ENCODE data around the gene MAB21L3. TPM values are rescaled to one million over a fixed set of nuclear protein-coding genes. Genes with fewer than 3 reads are reported as not detected.
"Not testable (repeated sequence)": the region's sequence is repeated elsewhere in the genome, so short reads cannot be mapped to it uniquely, and the experiment has no call there.

The MAB21L3 gene
- total and polyA plus RNA-seq, 5 donors, result 0.06 TPM; not detected in 4

- Histone ChIP-seq H3K4me1 (ENCODE audit: control insufficient read depth, insufficient read depth, low read length) (no peaks in the 10 kb centered on the region), H3K27me3 (ENCODE audit: control insufficient read depth, insufficient read depth) (no peaks in the 10 kb centered on the region), H3K27ac (ENCODE audit: low read length) (no peak overlapping the region), H3K4me3 (ENCODE audit: low read length) (no peak overlapping the region), H3K9me3 (ENCODE audit: control insufficient read depth, low read length) (no peaks in the 10 kb centered on the region)
- DNase-seq (no peak), ATAC-seq (no peak)
- intact Hi-C loops (cut with DNase I), result loop anchor here in 3 of 4 donors (5.0 kb wide), 2 partner anchors 348 to 358 kb away; no protein-coding TSS in a partner anchor
- WGBS, result 86% methylated on average over 6 of the region's 6 CpGs
These were observed 28.5 kb downstream of the MAB21L3 start for GRCh38 chr1:116139592-116140134.

- Histone ChIP-seq H3K4me3 (ENCODE audit: low read length) (no peak overlapping the region), H3K27me3 (ENCODE audit: control insufficient read depth, insufficient read depth) (no peaks in the 10 kb centered on the region), H3K27ac (ENCODE audit: low read length) (no peak overlapping the region), H3K4me1 (ENCODE audit: control insufficient read depth, insufficient read depth, low read length) (no peaks in the 10 kb centered on the region), H3K9me3 (ENCODE audit: control insufficient read depth, low read length) (no peaks in the 10 kb centered on the region)
- 69% methylated on average over 1 of the region's 1 CpG for WGBS
- intact Hi-C loops (cut with DNase I), result loop anchor here in 3 of 4 donors (5.0 kb wide), 2 partner anchors 343 to 353 kb away; no protein-coding TSS in a partner anchor
- DNase-seq (no peak), ATAC-seq (no peak)
These were observed 33.0 kb downstream of the MAB21L3 start for GRCh38 chr1:116144151-116144550.

- H3K27ac ChIP-seq (ENCODE audit: low read length); H3K27me3 ChIP-seq (ENCODE audit: control insufficient read depth, insufficient read depth); H3K4me3 ChIP-seq (ENCODE audit: low read length); ATAC-seq; H3K4me1 ChIP-seq (ENCODE audit: control insufficient read depth, insufficient read depth, low read length); intact Hi-C loops (cut with DNase I); H3K9me3 ChIP-seq (ENCODE audit: control insufficient read depth, low read length): not testable (repeated sequence)
- peak in 1 of 3 donors; percentile 55 for DNase-seq
- WGBS, result 95% methylated on average over 37 of the region's 37 CpGs
These were observed 35.4 kb downstream of the MAB21L3 start for GRCh38 chr1:116146447-116147113.

- no peak overlapping the region for H3K4me3 ChIP-seq (ENCODE audit: low read length)
- no peaks in the 10 kb centered on the region for H3K9me3 ChIP-seq (ENCODE audit: control insufficient read depth, low read length)
- no peak overlapping the region for H3K27ac ChIP-seq (ENCODE audit: low read length)
- peaks cover 5% of the 10 kb centered on the region for H3K4me1 ChIP-seq (ENCODE audit: control insufficient read depth, insufficient read depth, low read length)
- ATAC-seq (no peak), DNase-seq (no peak)
- no peaks in the 10 kb centered on the region for H3K27me3 ChIP-seq (ENCODE audit: control insufficient read depth, insufficient read depth)
- intact Hi-C loops (cut with DNase I), result no loop called here
- whole genome bisulfite sequencing, result 89% methylated on average over 3 of the region's 3 CpGs
These were observed 35.9 kb downstream of the MAB21L3 start for GRCh38 chr1:116147114-116147510.

- H3K9me3 ChIP-seq (ENCODE audit: control insufficient read depth, low read length), result no peaks in the 10 kb centered on the region
- no peak overlapping the region for H3K4me3 ChIP-seq (ENCODE audit: low read length)
- no peaks in the 10 kb centered on the region for H3K27me3 ChIP-seq (ENCODE audit: control insufficient read depth, insufficient read depth)
- WGBS, result 69% methylated on average over 4 of the region's 4 CpGs
- intact Hi-C loops (cut with DNase I), result no loop called here
- DNase-seq, result no peak
- no peak overlapping the region for H3K27ac ChIP-seq (ENCODE audit: low read length)
- H3K4me1 ChIP-seq (ENCODE audit: control insufficient read depth, insufficient read depth, low read length), result peaks cover 5% of the 10 kb centered on the region
- no peak for ATAC-seq
These were observed 36.8 kb downstream of the MAB21L3 start for GRCh38 chr1:116147972-116148371.

- DNase-seq (no peak), ATAC-seq (no peak)
- WGBS, result 84% methylated on average over 3 of the region's 3 CpGs
- Histone ChIP-seq H3K4me1 (ENCODE audit: control insufficient read depth, insufficient read depth, low read length) (peaks cover 5% of the 10 kb centered on the region), H3K9me3 (ENCODE audit: control insufficient read depth, low read length) (no peaks in the 10 kb centered on the region), H3K27ac (ENCODE audit: low read length) (no peak overlapping the region), H3K4me3 (ENCODE audit: low read length) (no peak overlapping the region), H3K27me3 (ENCODE audit: control insufficient read depth, insufficient read depth) (no peaks in the 10 kb centered on the region)
- intact Hi-C loops (cut with DNase I), result no loop called here
These were observed 37.8 kb downstream of the MAB21L3 start for GRCh38 chr1:116148967-116149366.

GRCh38 chr1:116150368-116150767 lies 39.2 kb downstream of the MAB21L3 start:
- ATAC-seq, result no peak
- DNase-seq, result no peak
- intact Hi-C loops (cut with DNase I), result loop anchor here (5.0 to 10.0 kb wide), 4 partner anchors 224 to 347 kb away; partner anchors contain the start of gene ATP1A1 (in 1 of the 4)
- no peak overlapping the region for H3K27ac ChIP-seq (ENCODE audit: low read length)
- H3K4me3 ChIP-seq (ENCODE audit: low read length), result no peak overlapping the region
- H3K4me1 ChIP-seq (ENCODE audit: control insufficient read depth, insufficient read depth, low read length), result peaks cover 5% of the 10 kb centered on the region
- H3K27me3 ChIP-seq (ENCODE audit: control insufficient read depth, insufficient read depth), result no peaks in the 10 kb centered on the region
- H3K9me3 ChIP-seq (ENCODE audit: control insufficient read depth, low read length), result no peaks in the 10 kb centered on the region
- WGBS, result 91% methylated on average over 4 of the region's 4 CpGs

- WGBS, result 8% methylated on average over 46 of the region's 46 CpGs
- Histone ChIP-seq H3K27me3 (ENCODE audit: control insufficient read depth, insufficient read depth) (no peaks in the 10 kb centered on the region), H3K27ac (ENCODE audit: low read length) (no peak overlapping the region), H3K9me3 (ENCODE audit: control insufficient read depth, low read length) (no peaks in the 10 kb centered on the region), H3K4me1 (ENCODE audit: control insufficient read depth, insufficient read depth, low read length) (peaks cover 5% of the 10 kb centered on the region), H3K4me3 (ENCODE audit: low read length) (peak overlapping the region; percentile 35)
- intact Hi-C loops (cut with DNase I), result loop anchor here (5.0 to 10.0 kb wide), 4 partner anchors 223 to 345 kb away; partner anchors contain the start of gene ATP1A1 (in 1 of the 4)
- peak; percentile 81 to 91 (median 91) for DNase-seq
- peak; percentile 96 to 98 for ATAC-seq
These were observed 40.8 kb downstream of the MAB21L3 start for GRCh38 chr1:116151739-116152576.

- ATAC-seq (no peak), DNase-seq (no peak)
- Histone ChIP-seq H3K4me3 (ENCODE audit: low read length) (peak overlapping the region; percentile 35), H3K27me3 (ENCODE audit: control insufficient read depth, insufficient read depth) (no peaks in the 10 kb centered on the region), H3K4me1 (ENCODE audit: control insufficient read depth, insufficient read depth, low read length) (peaks cover 5% of the 10 kb centered on the region), H3K9me3 (ENCODE audit: control insufficient read depth, low read length) (no peaks in the 10 kb centered on the region), H3K27ac (ENCODE audit: low read length) (no peak overlapping the region)
- intact Hi-C loops (cut with DNase I), result loop anchor here (5.0 to 10.0 kb wide), 4 partner anchors 222 to 345 kb away; partner anchors contain the start of gene ATP1A1 (in 1 of the 4)
- WGBS, result 72% methylated on average over 4 of the region's 4 CpGs
These were observed 41.4 kb downstream of the MAB21L3 start for GRCh38 chr1:116152577-116152943.

GRCh38 chr1:116152950-116153691 lies 41.9 kb downstream of the MAB21L3 start:
- Histone ChIP-seq H3K27me3 (ENCODE audit: control insufficient read depth, insufficient read depth) (no peaks in the 10 kb centered on the region), H3K4me1 (ENCODE audit: control insufficient read depth, insufficient read depth, low read length) (peaks cover 5% of the 10 kb centered on the region), H3K9me3 (ENCODE audit: control insufficient read depth, low read length) (no peaks in the 10 kb centered on the region), H3K4me3 (ENCODE audit: low read length) (no peak overlapping the region), H3K27ac (ENCODE audit: low read length) (no peak overlapping the region)
- ATAC-seq (no peak), DNase-seq (no peak)
- WGBS, result 96% methylated on average over 4 of the region's 4 CpGs
- intact Hi-C loops (cut with DNase I), result loop anchor here (5.0 to 10.0 kb wide), 4 partner anchors 222 to 344 kb away; partner anchors contain the start of gene ATP1A1 (in 1 of the 4)
